Psoas muscle (tissue), 8 donors: Measurements from ENCODE around the gene CDRT4. TPM values are rescaled to one million over a fixed set of nuclear protein-coding genes. Genes with fewer than 3 reads are reported as not detected.
A peak's percentile ranks its signal among the peaks of the same experiment; 100 is the strongest.

Experiments used
- ATAC-seq, 4 donors: fragments of 200-7000 bp; cut with Tn5 transposase; one replicate each; pipeline ENCODE4 v1.9.1; 2020; ENCODE audit warnings: moderate library complexity in 3 of 4, mild to moderate bottlenecking in 2 of 4
- DNase-seq, 2 donors: peaks; one replicate each; pipeline ENCODE4 v3.0.0-alpha.2; 2020
- H3K27ac ChIP-seq: fragments of 200-600 bp; one replicate; pipeline ENCODE4 v1.8.0; 2022
- H3K27me3 ChIP-seq, 3 donors: fragments of 200-600 bp in 1 of 3; one replicate each; pipeline versions ENCODE4 v1.6.1 to v1.8.0; 2013 to 2022; ENCODE audit warnings: low read length in 2 of 3, mild to moderate bottlenecking in 2 of 3, moderate library complexity in 1 of 3; ENCODE audit not compliant: insufficient read depth in 3 of 3
- H3K36me3 ChIP-seq, 2 donors: fragments of 200-600 bp in 1 of 2; one replicate each; pipeline versions ENCODE4 v1.6.1 to v1.8.0; 2013 to 2022; ENCODE audit warnings: low read depth in 1 of 2, mild to moderate bottlenecking in 1 of 2, moderate library complexity in 1 of 2; ENCODE audit not compliant: insufficient read depth in 1 of 2
- H3K4me1 ChIP-seq: fragments of 200-600 bp; one replicate; pipeline ENCODE4 v1.8.0; 2022
- H3K4me3 ChIP-seq: fragments of 200-600 bp; one replicate; pipeline ENCODE4 v1.8.0; 2022; ENCODE audit warnings: mild to moderate bottlenecking
- H3K9me3 ChIP-seq: fragments of 200-600 bp; one replicate; pipeline ENCODE4 v1.8.0; 2022
- CTCF ChIP-seq: fragments of 200-600 bp; IDR thresholded peaks from one replicate; pipeline ENCODE4 v1.8.0; 2022; ENCODE audit warnings: antibody characterized with exemption
- WGBS, 3 donors: extraction: QIAGEN DNeasy Blood & Tissue Kit; methylation state at CpG; one replicate each; pipeline versions ENCODE4 v1.1.6 to v1.1.7; 2013; 5-methylcytosine and 5-hydroxymethylcytosine counted together
- intact Hi-C, 2 donors: fragments of 100-400 bp; cut with DNase I; formaldehyde crosslinking; loops; one replicate each; pipeline versions ENCODE4 v1.11.0 to v1.14.2; 2022
- polyA plus RNA-seq, 3 donors: library from polyadenylated mRNA; stranded (reverse); fragments of 200-250 nt; gene quantifications; one replicate each; pipeline ENCODE4 v1.2.3, GENCODE V29; 2013
- total RNA-seq, 4 donors: library from RNA; stranded (reverse); fragmentation: NEBNext Ultra II Directional in 2 of 4; extraction: Animal tissue kit (Norgen Biotek cat#: 25700) in 2 of 4; gene quantifications; one replicate each; pipeline versions ENCODE4 v1.2.1 to v1.2.4, GENCODE V29; 2021 to 2023
- donor health status: healthy with polysubstance abuse.
- donor health status: DM: no; HTN: no; CAD: no; lungs with moderate emphysema.
- donor health status: Bipolar disorder and iron deficiency.
- donor health status: healthy.
- donor health status: DM: yes; HTN: yes; CAD: no.
- donor health status: DM: no; HTN: no; CAD: no.
- donor health status: DM: no; HTN: no; CAD: no.
- donor health status: DM: yes; HTN: yes; CAD: no.

The CDRT4 gene
- total and polyA plus RNA-seq, 7 donors = 0.29 to 2.0 (median 0.73) TPM; not detected in 1

GRCh38 chr17:15479703-15480102 lies 12.3 kb upstream of the CDRT4 start:
- DNase-seq (no peak), ATAC-seq (no peak)
- H3K27ac ChIP-seq = no peak overlapping the region
- intact Hi-C loops = no loop called here
- no peak for TF ChIP-seq CTCF
- no peaks in the 10 kb centered on the region for H3K36me3 ChIP-seq
- H3K4me3 ChIP-seq = no peak overlapping the region
- H3K27me3 ChIP-seq = no peaks in the 10 kb centered on the region
- H3K9me3 ChIP-seq = no peaks in the 10 kb centered on the region
- H3K4me1 ChIP-seq = no peaks in the 10 kb centered on the region

GRCh38 chr17:15478845-15479244 lies 11.4 kb upstream of the CDRT4 start:
- DNase-seq (no peak), ATAC-seq (no peak)
- Histone ChIP-seq H3K36me3 (no peaks in the 10 kb centered on the region), H3K4me1 (no peaks in the 10 kb centered on the region), H3K9me3 (no peaks in the 10 kb centered on the region), H3K4me3 (no peak overlapping the region), H3K27me3 (no peaks in the 10 kb centered on the region), H3K27ac (no peak overlapping the region)
- intact Hi-C loops = no loop called here
- no peak for TF ChIP-seq CTCF
- WGBS, 3 donors = 93 to 96% (median 95%) methylated on average over 5 of the region's 5 CpGs

GRCh38 chr17:15475631-15476354 lies 8.4 kb upstream of the CDRT4 start:
- DNase-seq (no peak), ATAC-seq (peak; percentile 39 to 89 (median 72))
- no peak overlapping the region for H3K4me3 ChIP-seq
- H3K27me3 ChIP-seq = no peaks in the 10 kb centered on the region
- no peaks in the 10 kb centered on the region for H3K36me3 ChIP-seq
- 57 to 78% (median 61%) methylated on average over 8 of the region's 8 CpGs for WGBS, 3 donors
- H3K4me1 ChIP-seq = no peaks in the 10 kb centered on the region
- H3K9me3 ChIP-seq = no peaks in the 10 kb centered on the region
- H3K27ac ChIP-seq = peak overlapping the region; percentile 15
- intact Hi-C loops = no loop called here
- TF ChIP-seq CTCF = no peak

GRCh38 chr17:15472891-15473290 lies 5.5 kb upstream of the CDRT4 start:
- no peaks in the 10 kb centered on the region for H3K9me3 ChIP-seq
- no peak overlapping the region for H3K27ac ChIP-seq
- ATAC-seq (no peak), DNase-seq (no peak)
- H3K4me3 ChIP-seq = no peak overlapping the region
- H3K4me1 ChIP-seq = no peaks in the 10 kb centered on the region
- H3K27me3 ChIP-seq = no peaks in the 10 kb centered on the region
- no peaks in the 10 kb centered on the region for H3K36me3 ChIP-seq
- TF ChIP-seq CTCF = no peak
- intact Hi-C loops = no loop called here
- WGBS, 3 donors = 55 to 87% (median 86%) methylated on average over 3 of the region's 3 CpGs

- no peak overlapping the region for H3K27ac ChIP-seq
- H3K4me1 ChIP-seq = no peaks in the 10 kb centered on the region
- intact Hi-C loops = no loop called here
- no peaks in the 10 kb centered on the region for H3K27me3 ChIP-seq
- TF ChIP-seq CTCF = no peak
- H3K36me3 ChIP-seq = no peaks in the 10 kb centered on the region
- no peaks in the 10 kb centered on the region for H3K9me3 ChIP-seq
- ATAC-seq (no peak), DNase-seq (no peak)
- no peak overlapping the region for H3K4me3 ChIP-seq
- 60 to 64% (median 61%) methylated on average over 7 of the region's 7 CpGs for WGBS, 3 donors
Observed at GRCh38 chr17:15470536-15470935, 3.1 kb upstream of the CDRT4 start.
